K562 (cell line): ENCODE data around the gene SCUBE1. TPM values are rescaled to one million over a fixed set of nuclear protein-coding genes. Genes with fewer than 3 reads are reported as not detected.
A peak's percentile ranks its signal among the peaks of the same experiment; 100 is the strongest.

Source experiments
- RB1 ChIP-seq: fragments of 450-650 bp; IDR thresholded peaks from 2 replicates; pipeline ENCODE4 v1.6.1; 2017; ENCODE audit warnings: low read depth, mild to moderate bottlenecking
- RCOR1 ChIP-seq, 2 experiments: IDR thresholded peaks; 2 replicates each; pipeline ENCODE4 v1.6.1; 2012; ENCODE audit warnings: low read depth in 2 of 2, low read length in 2 of 2, borderline replicate concordance in 1 of 2, improper control_type of control experiment in 1 of 2
- TCF3 ChIP-seq: sonication (generic); formaldehyde crosslinking; IDR thresholded peaks from 2 replicates; pipeline ENCODE4 v1.4.0; 2020; ENCODE audit warnings: mild to moderate bottlenecking, missing genetic modification reagents
- polyA plus RNA-seq, 8 experiments: library from polyadenylated mRNA; depleted of rRNA in 4 of 8; stranded (reverse) in 5 of 8; unstranded in 3 of 8; fragments of >200 nt; fragmentation: Nextera tagmentation in 2 of 8; fragmentation: Illumina TruSeq in 1 of 8; extraction: Ambion mirVana in 2 of 8; extraction: Trizol in 1 of 8; gene quantifications; 2 replicates each; pipeline versions ENCODE4 v1.2.1 to v1.2.3, GENCODE V29; 2011 to 2014; ENCODE audit warnings: inconsistent platforms in 1 of 8, missing spikeins in 1 of 8
- total RNA-seq, 7 experiments: library from RNA; depleted of rRNA in 6 of 7; stranded (reverse); fragments of >200 nt in 6 of 7; fragmentation: Illumina TruSeq in 2 of 7; extraction: Trizol in 2 of 7; gene quantifications; 2 replicates each; pipeline versions ENCODE4 v1.2.1 to v1.2.3, GENCODE V29; 2011 to 2021; ENCODE audit warnings: low replicate concordance in 1 of 7
- TF ChIP-seq, protein P1 (sequence below), 2 experiments: IDR thresholded peaks; 2 replicates each; pipeline ENCODE4 v1.6.1; 2012; ENCODE audit warnings: improper control_type of control experiment in 2 of 2, low read depth in 2 of 2, low read length in 2 of 2, borderline replicate concordance in 1 of 2
- TF ChIP-seq, protein P2 (sequence below): fragments of 250-450 bp; sonication (Bioruptor Pico); IDR thresholded peaks from 2 replicates; pipeline ENCODE4 v1.8.0; 2022; ENCODE audit warnings: moderate library complexity, mild to moderate bottlenecking, inconsistent platforms
- TF ChIP-seq, protein P3 (sequence below), 2 experiments: IDR thresholded peaks in 1 of 2; conservative IDR thresholded peaks in 1 of 2; 2 replicates each; pipeline ENCODE4 v1.6.1; 2016; ENCODE audit warnings: low read depth in 2 of 2, mild to moderate bottlenecking in 1 of 2, missing compliant biosample characterization in 1 of 2, missing genetic modification characterization in 1 of 2, moderate library complexity in 1 of 2
- TF ChIP-seq, protein P4 (sequence below): fragments of 450-650 bp; formaldehyde crosslinking; IDR thresholded peaks from 2 replicates; pipeline ENCODE4 v1.4.0; 2020; ENCODE audit warnings: mild to moderate bottlenecking, mixed read lengths

The SCUBE1 gene
- total and polyA plus RNA-seq, 9 of the 15 experiments (the other 6 are each of a cell fraction or from before 2014, with no cell fraction given): 0.03 to 0.47 (median 0.29) TPM; not detected in 6

DNA sequence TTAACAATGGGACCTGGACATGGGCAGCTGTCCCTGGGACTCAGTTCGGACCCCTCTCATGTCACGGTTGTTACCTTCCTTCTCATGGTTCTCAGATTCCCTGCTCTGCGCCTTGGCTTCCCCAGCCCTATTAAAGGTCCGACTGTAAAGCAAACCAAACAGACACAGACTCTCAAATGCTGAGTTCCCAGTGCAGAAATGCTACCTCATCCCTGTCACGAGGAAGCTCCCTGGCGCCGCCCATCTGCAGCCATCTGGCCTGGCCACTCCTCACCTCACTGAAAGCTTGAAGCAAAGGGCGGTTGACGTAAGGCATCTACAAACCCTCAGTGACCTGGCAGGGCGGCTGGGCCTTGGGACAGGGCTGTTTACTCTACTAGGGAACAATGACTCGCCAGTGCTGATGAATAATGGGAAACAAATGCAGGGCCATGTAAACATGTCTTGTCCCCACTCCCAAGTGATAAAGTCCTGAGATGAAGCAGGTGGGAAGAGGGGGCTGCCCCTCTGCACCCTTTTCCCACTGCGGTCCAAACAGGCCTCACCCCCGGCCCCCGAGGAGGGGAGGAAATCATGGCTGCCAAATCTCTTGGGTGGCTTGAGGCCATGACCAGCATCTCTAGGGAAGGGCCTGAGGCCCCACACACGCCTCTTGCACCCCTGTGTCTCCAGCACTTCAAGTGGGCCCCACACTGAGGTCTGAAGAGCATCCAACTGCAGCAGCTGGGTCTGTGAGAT lies 49.3 kb downstream of the SCUBE1 start (continued):
- TF ChIP-seq, protein P1, sequence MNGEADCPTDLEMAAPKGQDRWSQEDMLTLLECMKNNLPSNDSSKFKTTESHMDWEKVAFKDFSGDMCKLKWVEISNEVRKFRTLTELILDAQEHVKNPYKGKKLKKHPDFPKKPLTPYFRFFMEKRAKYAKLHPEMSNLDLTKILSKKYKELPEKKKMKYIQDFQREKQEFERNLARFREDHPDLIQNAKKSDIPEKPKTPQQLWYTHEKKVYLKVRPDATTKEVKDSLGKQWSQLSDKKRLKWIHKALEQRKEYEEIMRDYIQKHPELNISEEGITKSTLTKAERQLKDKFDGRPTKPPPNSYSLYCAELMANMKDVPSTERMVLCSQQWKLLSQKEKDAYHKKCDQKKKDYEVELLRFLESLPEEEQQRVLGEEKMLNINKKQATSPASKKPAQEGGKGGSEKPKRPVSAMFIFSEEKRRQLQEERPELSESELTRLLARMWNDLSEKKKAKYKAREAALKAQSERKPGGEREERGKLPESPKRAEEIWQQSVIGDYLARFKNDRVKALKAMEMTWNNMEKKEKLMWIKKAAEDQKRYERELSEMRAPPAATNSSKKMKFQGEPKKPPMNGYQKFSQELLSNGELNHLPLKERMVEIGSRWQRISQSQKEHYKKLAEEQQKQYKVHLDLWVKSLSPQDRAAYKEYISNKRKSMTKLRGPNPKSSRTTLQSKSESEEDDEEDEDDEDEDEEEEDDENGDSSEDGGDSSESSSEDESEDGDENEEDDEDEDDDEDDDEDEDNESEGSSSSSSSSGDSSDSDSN (IDR thresholded peaks at IDR 0.05; ENCODE audit: borderline replicate concordance in 1 of 2, low read depth in 2 of 2, low read length in 2 of 2): peak in 1 of 2 experiments; percentile 89; a peak in 2 of 4 replicates
- TF ChIP-seq, protein P2, sequence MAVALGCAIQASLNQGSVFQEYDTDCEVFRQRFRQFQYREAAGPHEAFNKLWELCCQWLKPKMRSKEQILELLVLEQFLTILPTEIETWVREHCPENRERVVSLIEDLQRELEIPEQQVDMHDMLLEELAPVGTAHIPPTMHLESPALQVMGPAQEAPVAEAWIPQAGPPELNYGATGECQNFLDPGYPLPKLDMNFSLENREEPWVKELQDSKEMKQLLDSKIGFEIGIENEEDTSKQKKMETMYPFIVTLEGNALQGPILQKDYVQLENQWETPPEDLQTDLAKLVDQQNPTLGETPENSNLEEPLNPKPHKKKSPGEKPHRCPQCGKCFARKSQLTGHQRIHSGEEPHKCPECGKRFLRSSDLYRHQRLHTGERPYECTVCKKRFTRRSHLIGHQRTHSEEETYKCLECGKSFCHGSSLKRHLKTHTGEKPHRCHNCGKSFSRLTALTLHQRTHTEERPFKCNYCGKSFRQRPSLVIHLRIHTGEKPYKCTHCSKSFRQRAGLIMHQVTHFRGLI (CRISPR knock-in tag): no peak
- TF ChIP-seq, protein P3, sequence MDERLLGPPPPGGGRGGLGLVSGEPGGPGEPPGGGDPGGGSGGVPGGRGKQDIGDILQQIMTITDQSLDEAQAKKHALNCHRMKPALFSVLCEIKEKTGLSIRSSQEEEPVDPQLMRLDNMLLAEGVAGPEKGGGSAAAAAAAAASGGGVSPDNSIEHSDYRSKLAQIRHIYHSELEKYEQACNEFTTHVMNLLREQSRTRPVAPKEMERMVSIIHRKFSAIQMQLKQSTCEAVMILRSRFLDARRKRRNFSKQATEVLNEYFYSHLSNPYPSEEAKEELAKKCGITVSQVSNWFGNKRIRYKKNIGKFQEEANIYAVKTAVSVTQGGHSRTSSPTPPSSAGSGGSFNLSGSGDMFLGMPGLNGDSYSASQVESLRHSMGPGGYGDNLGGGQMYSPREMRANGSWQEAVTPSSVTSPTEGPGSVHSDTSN (CRISPR knock-in tag; IDR thresholded peaks at IDR 0.05; ENCODE audit: low read depth): no peak
- TF ChIP-seq, protein P3 (tag; conservative IDR thresholded peaks at IDR 0.05; ENCODE audit: low read depth): 0 out of 2 replicates have a peak, but pooled peaks have one; percentile 7
- TF ChIP-seq RCOR1 (IDR thresholded peaks at IDR 0.05; ENCODE audit: borderline replicate concordance in 1 of 2, low read depth in 2 of 2, low read length in 2 of 2) (0 out of 4 replicates have a peak, but pooled peaks of 1 of the 2 experiments have one; percentile 57), RB1 (no peak), TCF3 (CRISPR knock-in tag) (peak; percentile 29; the same call in 1 of the 2 replicates)
- TF ChIP-seq, protein P4, sequence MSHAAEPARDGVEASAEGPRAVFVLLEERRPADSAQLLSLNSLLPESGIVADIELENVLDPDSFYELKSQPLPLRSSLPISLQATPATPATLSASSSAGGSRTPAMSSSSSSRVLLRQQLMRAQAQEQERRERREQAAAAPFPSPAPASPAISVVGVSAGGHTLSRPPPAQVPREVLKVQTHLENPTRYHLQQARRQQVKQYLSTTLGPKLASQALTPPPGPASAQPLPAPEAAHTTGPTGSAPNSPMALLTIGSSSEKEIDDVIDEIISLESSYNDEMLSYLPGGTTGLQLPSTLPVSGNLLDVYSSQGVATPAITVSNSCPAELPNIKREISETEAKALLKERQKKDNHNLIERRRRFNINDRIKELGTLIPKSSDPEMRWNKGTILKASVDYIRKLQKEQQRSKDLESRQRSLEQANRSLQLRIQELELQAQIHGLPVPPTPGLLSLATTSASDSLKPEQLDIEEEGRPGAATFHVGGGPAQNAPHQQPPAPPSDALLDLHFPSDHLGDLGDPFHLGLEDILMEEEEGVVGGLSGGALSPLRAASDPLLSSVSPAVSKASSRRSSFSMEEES: no peak
- TF ChIP-seq, all 486 proteins: peak for 60
